ENCODE measurements around the gene GCLC.

DNA sequence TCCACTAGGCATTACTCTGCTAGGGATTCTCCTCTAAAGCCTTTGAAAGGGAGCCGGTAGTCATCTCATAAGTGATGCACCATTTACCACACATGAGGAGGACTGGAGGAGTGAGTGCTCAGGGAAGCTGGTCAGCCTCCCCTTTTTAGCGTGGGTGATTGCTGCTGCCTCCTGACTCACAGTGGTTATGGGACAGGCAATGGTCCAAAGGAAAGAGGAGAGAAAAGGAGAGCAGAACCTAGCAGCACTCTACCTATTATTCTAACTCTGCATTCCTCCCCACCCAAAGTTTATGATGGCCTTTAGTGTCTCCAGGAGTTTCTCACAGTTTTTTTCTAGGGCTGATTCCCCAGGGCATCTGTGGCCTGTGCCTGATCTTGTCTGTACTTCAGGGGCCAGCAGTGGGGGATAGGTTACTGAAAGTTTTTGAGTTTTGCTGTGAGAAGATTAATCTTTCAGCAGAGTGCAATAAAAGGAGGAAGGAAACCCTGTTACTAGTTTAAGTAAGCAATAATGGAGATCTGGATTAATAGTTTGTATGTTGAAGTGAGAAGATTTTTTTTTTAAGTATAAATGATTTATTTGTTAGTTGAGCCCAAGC lies 36.4 kb upstream of the GCLC start:
- TF ChIP-seq, protein P1, sequence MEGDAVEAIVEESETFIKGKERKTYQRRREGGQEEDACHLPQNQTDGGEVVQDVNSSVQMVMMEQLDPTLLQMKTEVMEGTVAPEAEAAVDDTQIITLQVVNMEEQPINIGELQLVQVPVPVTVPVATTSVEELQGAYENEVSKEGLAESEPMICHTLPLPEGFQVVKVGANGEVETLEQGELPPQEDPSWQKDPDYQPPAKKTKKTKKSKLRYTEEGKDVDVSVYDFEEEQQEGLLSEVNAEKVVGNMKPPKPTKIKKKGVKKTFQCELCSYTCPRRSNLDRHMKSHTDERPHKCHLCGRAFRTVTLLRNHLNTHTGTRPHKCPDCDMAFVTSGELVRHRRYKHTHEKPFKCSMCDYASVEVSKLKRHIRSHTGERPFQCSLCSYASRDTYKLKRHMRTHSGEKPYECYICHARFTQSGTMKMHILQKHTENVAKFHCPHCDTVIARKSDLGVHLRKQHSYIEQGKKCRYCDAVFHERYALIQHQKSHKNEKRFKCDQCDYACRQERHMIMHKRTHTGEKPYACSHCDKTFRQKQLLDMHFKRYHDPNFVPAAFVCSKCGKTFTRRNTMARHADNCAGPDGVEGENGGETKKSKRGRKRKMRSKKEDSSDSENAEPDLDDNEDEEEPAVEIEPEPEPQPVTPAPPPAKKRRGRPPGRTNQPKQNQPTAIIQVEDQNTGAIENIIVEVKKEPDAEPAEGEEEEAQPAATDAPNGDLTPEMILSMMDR (IDR thresholded peaks at IDR 0.05) = no peak
- no peak for TF ChIP-seq POLR2A (IDR thresholded peaks at IDR 0.05)
